Measurements from ENCODE around the gene HPN.

The HPN gene

GRCh38 chr19:35031072-35031881 is 10.2 kb upstream of the HPN start:
- peaks cover 17% of the 10 kb centered on the region for H3K27me3 ChIP-seq
- H3K4me3 ChIP-seq (ENCODE audit: low read depth, low read length), result no peak overlapping the region; the same call in 1 of the 2 replicates
- DNase-seq, result no peak
- TF ChIP-seq CTCF (IDR thresholded peaks at IDR 0.05; ENCODE audit: low read depth, low read length), result no peak
- H3K9me3 ChIP-seq, result no peaks in the 10 kb centered on the region
- no peaks in the 10 kb centered on the region for H3K4me1 ChIP-seq
- H3K36me3 ChIP-seq, result peaks cover 13% of the 10 kb centered on the region

- DNase-seq, result no peak
- Histone ChIP-seq H3K9me3 (no peaks in the 10 kb centered on the region), H3K4me1 (no peaks in the 10 kb centered on the region), H3K4me3 (ENCODE audit: low read depth, low read length) (no peak overlapping the region), H3K27me3 (peaks cover 17% of the 10 kb centered on the region), H3K36me3 (peaks cover 6% of the 10 kb centered on the region; the same call in 1 of the 2 replicates)
- no peak for TF ChIP-seq CTCF (IDR thresholded peaks at IDR 0.05; ENCODE audit: low read depth, low read length)
These were observed 9.1 kb upstream of the HPN start for GRCh38 chr19:35032356-35032865.

- TF ChIP-seq CTCF (IDR thresholded peaks at IDR 0.05; ENCODE audit: low read depth, low read length), result no peak
- H3K9me3 ChIP-seq, result no peaks in the 10 kb centered on the region
- no peaks in the 10 kb centered on the region for H3K36me3 ChIP-seq
- H3K4me1 ChIP-seq, result no peaks in the 10 kb centered on the region
- H3K4me3 ChIP-seq (ENCODE audit: low read depth, low read length), result no peak overlapping the region
- DNase-seq, result no peak
- H3K27me3 ChIP-seq, result peaks cover 17% of the 10 kb centered on the region
These were observed 8.2 kb upstream of the HPN start for GRCh38 chr19:35033067-35034004.

- H3K27me3 ChIP-seq, result peaks cover 17% of the 10 kb centered on the region
- TF ChIP-seq CTCF (IDR thresholded peaks at IDR 0.05; ENCODE audit: low read depth, low read length), result no peak
- no peak for DNase-seq
These were observed 7.5 kb upstream of the HPN start for GRCh38 chr19:35034005-35034502.

GRCh38 chr19:35034588-35035382 is 6.7 kb upstream of the HPN start:
- Histone ChIP-seq H3K4me3 (ENCODE audit: low read depth, low read length) (no peak overlapping the region), H3K9me3 (no peaks in the 10 kb centered on the region), H3K4me1 (no peaks in the 10 kb centered on the region), H3K36me3 (no peaks in the 10 kb centered on the region), H3K27me3 (peaks cover 17% of the 10 kb centered on the region)
- TF ChIP-seq CTCF (IDR thresholded peaks at IDR 0.05; ENCODE audit: low read depth, low read length), result no peak
- DNase-seq, result no peak

More at GRCh38 chr19:35034005-35034502, 7.5 kb upstream of the HPN start:
- Histone ChIP-seq H3K9me3 (no peaks in the 10 kb centered on the region), H3K4me3 (ENCODE audit: low read depth, low read length) (no peak overlapping the region), H3K4me1 (no peaks in the 10 kb centered on the region), H3K36me3 (no peaks in the 10 kb centered on the region)

All from BE2C (cell line).